ENCODE results near the gene GAL3ST1. TPM values are rescaled to one million over a fixed set of nuclear protein-coding genes. Genes with fewer than 3 reads are reported as not detected.
A peak's percentile ranks its signal among the peaks of the same experiment; 100 is the strongest.

The GAL3ST1 gene
- total RNA-seq, 2 experiments from 2014 or later, result not detected

- H3K4me1 Mint-ChIP-seq (ENCODE audit: low read depth), result peaks cover 25% of the 10 kb centered on the region
- ChIA-PET POLR2A (interaction anchor here (0.6 to 1.9 kb wide), 4 partner anchors 13 to 147 kb away, joined by 3 to 6 read pairs (median 4); partner anchors contain the start of gene PES1), CTCF (interaction anchor here (1.0 to 2.9 kb wide), 4 partner anchors 12 to 147 kb away, joined by 3 to 19 read pairs (median 6); partner anchors contain the start of genes PES1 and SLC35E4)
- no peaks in the 10 kb centered on the region for H3K36me3 Mint-ChIP-seq (ENCODE audit: low read depth)
- no peak overlapping the region for H3K27ac Mint-ChIP-seq
- intact Hi-C loops (cut with micrococcal nuclease), result no loop called here
- DNase-seq (no peak), ATAC-seq (no peak)
- no peak for TF ChIP-seq CTCF (IDR thresholded peaks at IDR 0.05)
- H3K9me3 Mint-ChIP-seq, result no peaks in the 10 kb centered on the region
- no peaks in the 10 kb centered on the region for H3K27me3 Mint-ChIP-seq
- H3K4me3 Mint-ChIP-seq, result no peak overlapping the region
These were observed 33.5 kb upstream of the GAL3ST1 start for GRCh38 chr22:30607939-30608338.

- no peak for TF ChIP-seq CTCF (IDR thresholded peaks at IDR 0.05)
- Mint-ChIP-seq H3K4me3 (peak overlapping the region; percentile 59), H3K27ac (peak overlapping the region; percentile 45), H3K9me3 (no peaks in the 10 kb centered on the region), H3K36me3 (ENCODE audit: low read depth) (no peaks in the 10 kb centered on the region), H3K27me3 (no peaks in the 10 kb centered on the region), H3K4me1 (ENCODE audit: low read depth) (peaks cover 25% of the 10 kb centered on the region)
- ATAC-seq, result no peak
- intact Hi-C loops (cut with micrococcal nuclease), result no loop called here
- CTCF ChIA-PET, result interaction anchor here (1.0 to 2.9 kb wide), 4 partner anchors 12 to 148 kb away, joined by 3 to 19 read pairs (median 6); partner anchors contain the start of genes PES1 and SLC35E4
- POLR2A ChIA-PET, result interaction anchor here (0.6 to 1.9 kb wide), 6 partner anchors 12 to 29 kb away, joined by 3 to 6 read pairs (median 4); partner anchors contain the start of genes PES1 and SLC35E4
- no peak for DNase-seq
These were observed 33.0 kb upstream of the GAL3ST1 start for GRCh38 chr22:30607300-30607930.

GRCh38 chr22:30606455-30607299 is 32.2 kb upstream of the GAL3ST1 start, which contains the start of gene TCN2:
TCN2 (plus strand) TSS chr22:30607174; CDS start chr22:30607332, 158 bp downstream.
- intact Hi-C loops (cut with micrococcal nuclease), result no loop called here
- no peak for TF ChIP-seq CTCF (IDR thresholded peaks at IDR 0.05)
- Mint-ChIP-seq H3K27me3 (no peaks in the 10 kb centered on the region), H3K4me3 (peak within 1 kb of the TSS; percentile 59), H3K36me3 (ENCODE audit: low read depth) (no peaks in the 10 kb centered on the region), H3K4me1 (ENCODE audit: low read depth) (peaks cover 25% of the 10 kb centered on the region), H3K9me3 (no peaks in the 10 kb centered on the region), H3K27ac (peak within 1 kb of the TSS; percentile 45)
- ATAC-seq, result peak; percentile 81
- CTCF ChIA-PET, result interaction anchor here (0.8 to 2.9 kb wide), 13 partner anchors 9 to 157 kb away, joined by 3 to 19 read pairs (median 4); partner anchors contain the start of genes PES1 and SLC35E4
- DNase-seq, result peak; percentile 75
- POLR2A ChIA-PET, result interaction anchor here (0.6 to 1.9 kb wide), 7 partner anchors 12 to 29 kb away, joined by 3 to 6 read pairs (median 3); partner anchors contain the start of genes PES1 and SLC35E4

GRCh38 chr22:30605449-30606110 is 31.1 kb upstream of the GAL3ST1 start:
- Mint-ChIP-seq H3K4me3 (no peak overlapping the region), H3K36me3 (ENCODE audit: low read depth) (no peaks in the 10 kb centered on the region), H3K27me3 (no peaks in the 10 kb centered on the region), H3K4me1 (ENCODE audit: low read depth) (peaks cover 25% of the 10 kb centered on the region), H3K9me3 (no peaks in the 10 kb centered on the region), H3K27ac (no peak overlapping the region)
- intact Hi-C loops (cut with micrococcal nuclease), result no loop called here
- TF ChIP-seq CTCF (IDR thresholded peaks at IDR 0.05), result peak; percentile 75
- no peak for ATAC-seq
- ChIA-PET POLR2A (no interaction called here), CTCF (interaction anchor here (0.7 to 2.9 kb wide), 12 partner anchors 8 to 158 kb away, joined by 3 to 19 read pairs (median 4); partner anchors contain the start of genes PES1 and SLC35E4)
- peak; percentile 68 for DNase-seq

Measured in activated CD8-positive, alpha-beta T cell treated with anti-CD3 and anti-CD28 coated beads for 36 hours (primary cell).